Measurements from ENCODE around the gene LUC7L3. TPM values are rescaled to one million over a fixed set of nuclear protein-coding genes. Genes with fewer than 3 reads are reported as not detected.
A peak's percentile ranks its signal among the peaks of the same experiment; 100 is the strongest.

Gene LUC7L3
- total RNA-seq, 4 donors from 2014 or later = 62.8 to 984 (median 159) TPM

- TF ChIP-seq EP300 (IDR thresholded peaks at IDR 0.05; ENCODE audit: low read depth) (no peak), CTCF (IDR thresholded peaks at IDR 0.05) (no peak), POLR2A (IDR thresholded peaks at IDR 0.05) (no peak), POLR2AphosphoS5 (IDR thresholded peaks at IDR 0.05) (no peak)
- Histone ChIP-seq H3K27me3 (no peaks in the 10 kb centered on the region), H3K9me3 (no peaks in the 10 kb centered on the region), H3K36me3 (no peaks in the 10 kb centered on the region), H3K27ac (no peak overlapping the region), H3K4me3 (no peak overlapping the region), H3K4me1 (peaks cover 0 to 5% (median 0%) of the 10 kb centered on the region in 4 donors)
- DNase-seq = no peak
- in situ Hi-C loops (cut with MboI; ENCODE audit: low pct_ligation_motif_present in 1 of 4, low pct_unique_long_range_greater_than_20kb in 1 of 4, low sequenced_read_pairs in 3 of 4) = no loop called here
- intact Hi-C loops (cut with DNase I; ENCODE audit: low total_unique reads) = no loop called here
- 84% methylated on average over 4 of the region's 4 CpGs; no CpG with 5 or more reads in 1 of the 2 donors for WGBS, 2 donors (ENCODE audit: low coverage in 1 of 2)
Observed at GRCh38 chr17:50778988-50779387, 59.6 kb downstream of the LUC7L3 start.

- TF ChIP-seq CTCF (IDR thresholded peaks at IDR 0.05) (no peak), POLR2AphosphoS5 (IDR thresholded peaks at IDR 0.05) (no peak), EP300 (IDR thresholded peaks at IDR 0.05; ENCODE audit: low read depth) (no peak), POLR2A (IDR thresholded peaks at IDR 0.05) (no peak)
- DNase-seq = no peak
- no peaks in the 10 kb centered on the region for H3K27me3 ChIP-seq
- peaks cover 0 to 5% (median 0%) of the 10 kb centered on the region in 4 donors for H3K4me1 ChIP-seq
- 95 to 100% methylated on average over 1 to 9 of the region's 9 CpGs for WGBS, 2 donors (ENCODE audit: low coverage in 1 of 2)
- H3K4me3 ChIP-seq = no peak overlapping the region
- no peaks in the 10 kb centered on the region for H3K36me3 ChIP-seq
- no peak overlapping the region for H3K27ac ChIP-seq
- in situ Hi-C loops (cut with MboI; ENCODE audit: low pct_ligation_motif_present in 1 of 4, low pct_unique_long_range_greater_than_20kb in 1 of 4, low sequenced_read_pairs in 3 of 4) = loop anchor here in 3 of 4 donors (5.0 to 10.0 kb wide), 3 partner anchors 62 to 175 kb away; no protein-coding TSS in a partner anchor
- intact Hi-C loops (cut with DNase I; ENCODE audit: low total_unique reads) = loop anchor here (5.0 kb wide), 2 partner anchors 62 to 167 kb away; no protein-coding TSS in a partner anchor
- H3K9me3 ChIP-seq = no peaks in the 10 kb centered on the region
Observed at GRCh38 chr17:50779747-50780353, 60.4 kb downstream of the LUC7L3 start.

GRCh38 chr17:50781167-50781566 lies 61.8 kb downstream of the LUC7L3 start:
- H3K4me1 ChIP-seq = peaks cover 0 to 8% (median 3%) of the 10 kb centered on the region in 4 donors
- TF ChIP-seq POLR2A (IDR thresholded peaks at IDR 0.05) (no peak), CTCF (IDR thresholded peaks at IDR 0.05) (no peak), EP300 (IDR thresholded peaks at IDR 0.05; ENCODE audit: low read depth) (no peak), POLR2AphosphoS5 (IDR thresholded peaks at IDR 0.05) (no peak)
- no peaks in the 10 kb centered on the region for H3K27me3 ChIP-seq
- H3K36me3 ChIP-seq = no peaks in the 10 kb centered on the region
- H3K27ac ChIP-seq = no peak overlapping the region
- DNase-seq = no peak
- intact Hi-C loops (cut with DNase I; ENCODE audit: low total_unique reads) (loop anchor here (5.0 kb wide), 2 partner anchors 61 to 166 kb away; no protein-coding TSS in a partner anchor), in situ Hi-C loops (cut with MboI; ENCODE audit: low pct_ligation_motif_present in 1 of 4, low pct_unique_long_range_greater_than_20kb in 1 of 4, low sequenced_read_pairs in 3 of 4) (loop anchor here in 3 of 4 donors (5.0 to 10.0 kb wide), 3 partner anchors 61 to 174 kb away; no protein-coding TSS in a partner anchor)
- H3K4me3 ChIP-seq = peak overlapping the region in 1 of 4 donors; percentile 25
- no peaks in the 10 kb centered on the region for H3K9me3 ChIP-seq
- 62 to 72% methylated on average over 3 to 38 of the region's 38 CpGs for WGBS, 2 donors (ENCODE audit: low coverage in 1 of 2)

- peak; percentile 99 to 100 (median 100) for TF ChIP-seq CTCF (IDR thresholded peaks at IDR 0.05)
- TF ChIP-seq EP300 (IDR thresholded peaks at IDR 0.05; ENCODE audit: low read depth) = no peak
- TF ChIP-seq POLR2AphosphoS5 (IDR thresholded peaks at IDR 0.05) = no peak
- TF ChIP-seq POLR2A (IDR thresholded peaks at IDR 0.05) = no peak
- DNase-seq = peak; percentile 91
- 19 to 36% methylated on average over 3 to 7 of the region's 7 CpGs for WGBS, 2 donors (ENCODE audit: low coverage in 1 of 2)
- H3K9me3 ChIP-seq = no peaks in the 10 kb centered on the region
- in situ Hi-C loops (cut with MboI; ENCODE audit: low pct_ligation_motif_present in 1 of 4, low pct_unique_long_range_greater_than_20kb in 1 of 4, low sequenced_read_pairs in 3 of 4) (loop anchor here in 3 of 4 donors (5.0 to 10.0 kb wide), 3 partner anchors 59 to 172 kb away; no protein-coding TSS in a partner anchor), intact Hi-C loops (cut with DNase I; ENCODE audit: low total_unique reads) (loop anchor here (5.0 kb wide), 2 partner anchors 59 to 164 kb away; no protein-coding TSS in a partner anchor)
- H3K36me3 ChIP-seq = no peaks in the 10 kb centered on the region
- H3K4me1 ChIP-seq = peaks cover 0 to 8% (median 3%) of the 10 kb centered on the region in 4 donors
- H3K27ac ChIP-seq = no peak overlapping the region
- no peaks in the 10 kb centered on the region for H3K27me3 ChIP-seq
- H3K4me3 ChIP-seq = no peak overlapping the region
Observed at GRCh38 chr17:50783193-50783660, 63.8 kb downstream of the LUC7L3 start.
